H9 (cell line): ENCODE data around the gene ITPRIPL1. TPM values are rescaled to one million over a fixed set of nuclear protein-coding genes. Genes with fewer than 3 reads are reported as not detected.

Experiments used
- DNase-seq: peaks from one replicate; pipeline ENCODE4 v3.0.0-alpha.2; 2017
- H2AFZ ChIP-seq: one replicate; pipeline ENCODE4 v1.6.1; 2013; ENCODE audit warnings: mild to moderate bottlenecking, low read length, control low read depth, moderate library complexity
- H2AK5ac ChIP-seq: 2 replicates; pipeline ENCODE4 v1.6.1; 2013; ENCODE audit warnings: low read length, control low read depth, mixed read lengths; ENCODE audit not compliant: insufficient read length
- H2BK120ac ChIP-seq: one replicate; pipeline ENCODE4 v1.6.1; 2013; ENCODE audit warnings: low read depth, mild to moderate bottlenecking, low read length, control low read depth, inconsistent platforms; ENCODE audit not compliant: poor library complexity, severe bottlenecking
- H2BK12ac ChIP-seq: 2 replicates; pipeline ENCODE4 v1.6.1; 2013; ENCODE audit warnings: low read length, control low read depth, mixed read lengths, low read depth; ENCODE audit not compliant: insufficient read length
- H2BK15ac ChIP-seq: 2 replicates; pipeline ENCODE4 v1.6.1; 2013; ENCODE audit warnings: low read depth, low read length, control low read depth
- H2BK20ac ChIP-seq: one replicate; pipeline ENCODE4 v1.6.1; 2013; ENCODE audit warnings: low read depth, mild to moderate bottlenecking, low read length, control low read depth, inconsistent platforms; ENCODE audit not compliant: poor library complexity, severe bottlenecking
- H2BK5ac ChIP-seq: 2 replicates; pipeline ENCODE4 v1.6.1; 2013; ENCODE audit warnings: low read length, control low read depth, mixed read lengths; ENCODE audit not compliant: insufficient read length
- H3K14ac ChIP-seq: 2 replicates; pipeline ENCODE4 v1.6.1; 2013; ENCODE audit warnings: low read length, control low read depth; ENCODE audit not compliant: insufficient read depth
- H3K18ac ChIP-seq: 2 replicates; pipeline ENCODE4 v1.6.1; 2013; ENCODE audit warnings: low read depth, mild to moderate bottlenecking, mixed read lengths, low read length, control low read depth; ENCODE audit not compliant: insufficient read length
- H3K23ac ChIP-seq: 2 replicates; pipeline ENCODE4 v1.6.1; 2013; ENCODE audit warnings: low read length, control low read depth, mixed read lengths, low read depth; ENCODE audit not compliant: insufficient read length
- H3K23me2 ChIP-seq: 2 replicates; pipeline ENCODE4 v1.6.1; 2013; ENCODE audit warnings: low read depth, mild to moderate bottlenecking, mixed read lengths, low read length, control low read depth; ENCODE audit not compliant: insufficient read length, poor library complexity, severe bottlenecking
- H3K27ac ChIP-seq: 2 replicates; pipeline ENCODE4 v1.5.1; 2013; ENCODE audit warnings: low read length, control low read depth, mixed read lengths, low read depth; ENCODE audit not compliant: insufficient read length
- H3K27me3 ChIP-seq: 2 replicates; pipeline ENCODE4 v1.6.1; 2013; ENCODE audit warnings: low read length, control low read depth, inconsistent platforms; ENCODE audit not compliant: insufficient read depth
- H3K4ac ChIP-seq: 2 replicates; pipeline ENCODE4 v1.6.1; 2013; ENCODE audit warnings: low read depth, mild to moderate bottlenecking, control low read depth, inconsistent platforms, low read length, moderate library complexity
- H3K4me1 ChIP-seq: 2 replicates; pipeline ENCODE4 v1.6.1; 2013; ENCODE audit warnings: low read length, control low read depth, inconsistent platforms; ENCODE audit not compliant: insufficient read depth
- H3K4me2 ChIP-seq: 2 replicates; pipeline ENCODE4 v1.6.1; 2013; ENCODE audit warnings: low read length, control low read depth, mixed read lengths; ENCODE audit not compliant: insufficient read length, insufficient read depth
- H3K56ac ChIP-seq: 2 replicates; pipeline ENCODE4 v1.6.1; 2013; ENCODE audit warnings: low read depth, mild to moderate bottlenecking, mixed read lengths, low read length, control low read depth; ENCODE audit not compliant: insufficient read length
- H3K79me1 ChIP-seq: 2 replicates; pipeline ENCODE4 v1.6.1; 2013; ENCODE audit warnings: low read depth, mild to moderate bottlenecking, moderate library complexity, low read length, control low read depth, inconsistent platforms; ENCODE audit not compliant: insufficient read depth, poor library complexity, severe bottlenecking
- H3K79me2 ChIP-seq: 2 replicates; pipeline ENCODE4 v1.6.1; 2013; ENCODE audit warnings: low read length, control low read depth, inconsistent platforms; ENCODE audit not compliant: insufficient read depth
- H3K9ac ChIP-seq: 2 replicates; pipeline ENCODE4 v1.6.1; 2013; ENCODE audit warnings: low read length, control low read depth, mixed read lengths; ENCODE audit not compliant: insufficient read length; ENCODE audit errors: extremely low read depth
- H3K9me3 ChIP-seq: one replicate; pipeline ENCODE4 v1.6.1; 2013; ENCODE audit warnings: low read depth, low read length, inconsistent platforms; ENCODE audit not compliant: control insufficient read depth
- H3T11ph ChIP-seq: one replicate; pipeline ENCODE4 v1.6.1; 2013; ENCODE audit warnings: mild to moderate bottlenecking, low read length, control low read depth, inconsistent platforms
- H4K20me1 ChIP-seq: one replicate; pipeline ENCODE4 v1.6.1; 2013; ENCODE audit not compliant: control insufficient read depth, insufficient read length, insufficient read depth
- H4K5ac ChIP-seq: 2 replicates; pipeline ENCODE4 v1.6.1; 2013; ENCODE audit warnings: low read depth, mild to moderate bottlenecking, mixed read lengths, low read length, control low read depth; ENCODE audit not compliant: insufficient read length
- H4K8ac ChIP-seq: replicated peaks from 2 replicates; pipeline ENCODE4 v1.6.1; 2013; ENCODE audit warnings: low read length, control low read depth, mixed read lengths, low read depth; ENCODE audit not compliant: insufficient read length
- H4K91ac ChIP-seq: 2 replicates; pipeline ENCODE4 v1.6.1; 2013; ENCODE audit warnings: low read depth, mild to moderate bottlenecking, moderate library complexity, mixed read lengths, low read length, control low read depth; ENCODE audit not compliant: insufficient read length
- H3K27ac Mint-ChIP-seq, 3 experiments: 2 replicates in 2 of 3; 3 replicates in 1 of 3; pipeline ENCODE4 v1.8.0; 2020 to 2021; ENCODE audit warnings: mixed read lengths in 3 of 3, mild to moderate bottlenecking in 1 of 3, moderate library complexity in 1 of 3
- H3K27me3 Mint-ChIP-seq: 2 replicates; pipeline ENCODE4 v1.8.0; 2021; ENCODE audit warnings: low read depth, mild to moderate bottlenecking, moderate library complexity, mixed read lengths
- H3K36me3 Mint-ChIP-seq, 3 experiments: 2 replicates in 2 of 3; 3 replicates in 1 of 3; pipeline ENCODE4 v1.8.0; 2020 to 2021; ENCODE audit warnings: low read depth in 3 of 3, mixed read lengths in 3 of 3; ENCODE audit not compliant: insufficient read depth in 1 of 3
- H3K4me1 Mint-ChIP-seq, 2 experiments: 2 replicates each; pipeline ENCODE4 v1.8.0; 2020; ENCODE audit warnings: mixed read lengths in 2 of 2
- H3K4me3 Mint-ChIP-seq, 2 experiments: 2 replicates in 1 of 2; 3 replicates in 1 of 2; pipeline ENCODE4 v1.8.0; 2020 to 2021; ENCODE audit warnings: mild to moderate bottlenecking in 2 of 2, mixed read lengths in 2 of 2, moderate library complexity in 1 of 2
- H3K9me3 Mint-ChIP-seq, 2 experiments: 2 replicates in 1 of 2; 3 replicates in 1 of 2; pipeline ENCODE4 v1.8.0; 2020; ENCODE audit warnings: mild to moderate bottlenecking in 2 of 2, mixed read lengths in 2 of 2, moderate library complexity in 1 of 2
- CTCF ChIP-seq: fragments of 200-600 bp; sonication (generic); conservative IDR thresholded peaks from 3 replicates; pipeline ENCODE4 v1.8.0; 2021; ENCODE audit warnings: antibody characterized with exemption, mild to moderate bottlenecking
- WGBS: extraction: QIAGEN DNeasy Blood & Tissue Kit; methylation state at CpG from one replicate; pipeline ENCODE4 v1.1.7; 2013; ENCODE audit warnings: missing lambda C conversion rate, low lambda C conversion rate, mixed read lengths; ENCODE audit not compliant: insufficient read length; ENCODE audit errors: extremely low coverage; 5-methylcytosine and 5-hydroxymethylcytosine counted together
- total RNA-seq: library from RNA; stranded (reverse); gene quantifications from 2 replicates; pipeline ENCODE4 v1.2.1, GENCODE V29; 2021

Gene ITPRIPL1
- total RNA-seq, 1 experiment from 2014 or later = 16.3 TPM

GRCh38 chr2:96318723-96319122 is 6.4 kb upstream of the ITPRIPL1 start:
- peaks cover 17% of the 10 kb centered on the region; the same call in 1 of the 2 replicates for H3K27me3 ChIP-seq
- peaks cover 74% of the 10 kb centered on the region for H3K27me3 Mint-ChIP-seq

More at GRCh38 chr2:96318723-96319122, 6.4 kb upstream of the ITPRIPL1 start:
- Histone ChIP-seq H3K23ac (no peak overlapping the region), H4K20me1 (no peaks in the 10 kb centered on the region), H4K8ac (no peak overlapping the region), H4K5ac (no peak overlapping the region), H2BK12ac (no peak overlapping the region), H4K91ac (no peak overlapping the region), H3T11ph (no peak overlapping the region), H2BK20ac (no peak overlapping the region), H3K4ac (no peak overlapping the region), H3K4me2 (no peak overlapping the region), H3K27ac (no peak overlapping the region), H2BK15ac (no peak overlapping the region), H3K9ac (no peak overlapping the region), H3K79me2 (no peaks in the 10 kb centered on the region), H3K23me2 (peaks cover 11% of the 10 kb centered on the region), H2AK5ac (no peak overlapping the region), H2AFZ (no peak overlapping the region), H3K4me1 (no peaks in the 10 kb centered on the region), H3K56ac (no peak overlapping the region), H3K18ac (no peak overlapping the region), H2BK5ac (no peak overlapping the region), H3K14ac (no peak overlapping the region), H3K9me3 (no peaks in the 10 kb centered on the region), H3K79me1 (no peaks in the 10 kb centered on the region), H2BK120ac (no peak overlapping the region)
- H3K27ac Mint-ChIP-seq = no peak overlapping the region
- H3K4me1 Mint-ChIP-seq = peaks cover 7 to 10% of the 10 kb centered on the region in 2 experiments
- DNase-seq = no peak
- no peak for TF ChIP-seq CTCF
- WGBS = no CpG with 5 or more reads among the region's 4 CpGs
- no peaks in the 10 kb centered on the region; a peak in 1 of 5 replicates for H3K9me3 Mint-ChIP-seq
- H3K36me3 Mint-ChIP-seq = no peaks in the 10 kb centered on the region; a peak in 1 of 7 replicates
- no peak overlapping the region; a peak in 1 of 5 replicates for H3K4me3 Mint-ChIP-seq
